Measurements from ENCODE around the gene BNC2. TPM values are rescaled to one million over a fixed set of nuclear protein-coding genes. Genes with fewer than 3 reads are reported as not detected.

BNC2 gene
- total RNA-seq, 1 donor from 2014 or later: not detected

DNA sequence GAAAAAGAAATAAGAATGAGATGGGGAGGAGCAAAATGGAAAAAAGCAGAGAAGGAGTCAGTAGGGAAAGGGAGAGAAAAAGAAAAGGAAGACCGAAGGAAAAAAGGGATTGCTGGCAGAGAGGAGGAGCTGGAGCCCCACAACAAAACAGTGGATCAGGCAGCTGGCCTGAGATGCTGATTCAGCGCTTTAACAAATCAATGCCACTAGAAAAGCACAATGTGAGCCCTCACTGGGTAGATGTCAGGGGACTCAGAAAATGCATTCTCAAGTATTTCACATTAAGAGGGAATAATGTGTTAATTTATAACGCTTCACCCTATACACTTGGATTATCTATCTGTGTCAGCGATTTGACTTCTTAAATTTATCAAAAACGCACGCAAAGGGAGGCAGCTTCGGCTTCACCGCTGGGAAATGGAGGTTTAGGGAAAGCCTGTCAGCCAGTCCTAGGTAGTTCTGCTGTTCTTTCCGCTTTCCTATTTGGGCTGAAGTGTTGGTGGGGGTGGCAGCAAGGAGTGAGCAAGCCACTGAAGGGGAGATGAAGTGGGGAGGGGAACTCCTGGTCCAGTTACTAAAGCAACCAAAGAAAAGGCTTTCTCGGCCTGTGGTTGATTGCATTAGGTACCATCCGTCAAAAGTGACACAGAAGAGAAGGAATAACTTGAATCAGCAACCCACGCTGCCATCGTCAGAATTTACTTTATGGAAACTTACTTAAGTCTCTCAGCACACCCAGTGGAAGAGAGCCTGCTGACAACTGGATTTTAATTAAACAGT, 161.6 kb downstream of the BNC2 start:
- intact Hi-C loops (cut with micrococcal nuclease): no loop called here
- no peaks in the 10 kb centered on the region for H3K36me3 Mint-ChIP-seq (ENCODE audit: low read depth)
- no peak overlapping the region for H3K4me3 Mint-ChIP-seq
- DNase-seq (ENCODE audit: low spot score): no peak
- H3K4me1 Mint-ChIP-seq (ENCODE audit: low read depth): no peaks in the 10 kb centered on the region
- no peaks in the 10 kb centered on the region for H3K9me3 Mint-ChIP-seq
- no peak overlapping the region for H3K27ac Mint-ChIP-seq
- H3K27me3 Mint-ChIP-seq (ENCODE audit: insufficient read depth): peaks cover 1% of the 10 kb centered on the region

DNA sequence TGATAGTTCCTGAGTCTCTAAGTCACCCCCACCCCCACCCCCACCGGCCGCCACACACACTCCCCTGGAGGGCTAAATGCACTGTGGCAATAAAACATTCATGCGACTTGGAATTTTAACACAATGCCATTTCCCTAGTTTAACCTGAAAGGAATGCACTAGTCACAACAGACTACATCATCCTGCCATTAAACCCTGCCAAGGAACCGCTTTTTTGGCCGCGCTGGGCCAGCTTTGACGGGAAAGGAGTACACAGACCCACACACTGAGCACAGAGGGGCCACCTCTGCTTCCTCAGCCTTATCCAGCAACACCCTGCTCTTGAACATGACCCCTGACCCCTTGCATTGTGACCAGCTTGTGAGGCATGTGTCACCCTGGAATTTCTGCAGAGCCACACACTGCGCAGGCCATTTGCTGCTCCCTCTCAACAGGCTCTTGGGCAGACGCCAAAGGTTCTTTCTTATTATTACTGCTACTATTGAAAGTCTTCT, 165.3 kb downstream of the BNC2 start:
- DNase-seq (ENCODE audit: low spot score): no peak
- no peak overlapping the region for H3K4me3 Mint-ChIP-seq
- no peak overlapping the region for H3K27ac Mint-ChIP-seq
- peaks cover 1% of the 10 kb centered on the region for H3K27me3 Mint-ChIP-seq (ENCODE audit: insufficient read depth)
- intact Hi-C loops (cut with micrococcal nuclease): no loop called here
- H3K36me3 Mint-ChIP-seq (ENCODE audit: low read depth): no peaks in the 10 kb centered on the region
- H3K4me1 Mint-ChIP-seq (ENCODE audit: low read depth): no peaks in the 10 kb centered on the region
- H3K9me3 Mint-ChIP-seq: no peaks in the 10 kb centered on the region

DNA sequence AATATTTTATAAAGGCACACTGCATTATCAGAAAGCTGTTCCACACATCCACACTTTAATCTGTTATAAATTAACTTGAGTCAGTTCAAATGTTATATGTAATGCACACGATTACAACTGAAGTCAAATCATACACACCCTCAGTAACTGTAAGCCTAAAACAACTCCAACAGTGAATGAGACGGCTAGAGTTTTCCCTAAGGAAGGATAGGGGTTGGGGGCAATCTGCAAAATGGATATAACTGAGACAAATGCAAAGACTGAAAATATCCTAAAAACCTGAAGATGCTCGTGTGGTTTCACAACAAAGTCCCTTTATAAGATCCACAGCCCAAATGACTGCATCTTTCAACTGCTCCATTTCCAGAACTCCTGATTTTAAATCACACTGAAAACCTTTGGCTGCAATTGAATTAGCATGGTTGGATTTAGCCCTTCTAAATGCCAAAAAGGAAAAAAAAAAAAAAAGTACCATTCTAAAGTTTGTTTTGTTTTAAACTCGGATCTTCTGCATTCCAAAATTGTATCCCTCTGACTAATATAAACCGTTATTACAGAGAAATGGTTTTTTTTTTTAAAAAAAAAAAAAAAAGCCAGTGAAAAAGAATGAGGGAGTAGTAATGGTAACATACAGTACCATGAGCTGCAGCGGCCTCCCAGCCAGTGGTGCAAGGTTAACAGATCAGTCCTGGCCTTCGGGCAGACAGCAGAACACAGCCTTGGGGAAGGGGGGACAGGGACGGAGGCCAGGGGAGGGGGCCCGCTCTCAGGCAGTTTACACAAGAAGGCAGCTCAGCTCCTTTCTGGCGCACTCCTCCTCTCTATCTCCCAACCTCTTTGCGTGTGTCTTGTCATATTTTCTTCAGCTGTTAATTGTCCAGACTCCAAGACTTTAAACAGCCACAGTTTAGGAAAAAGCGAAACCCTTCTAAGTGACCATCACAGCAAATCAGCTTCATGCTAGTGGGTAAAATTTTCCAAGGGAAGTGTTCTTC, 166.1 kb downstream of the BNC2 start:
- no peaks in the 10 kb centered on the region for H3K4me1 Mint-ChIP-seq (ENCODE audit: low read depth)
- H3K27ac Mint-ChIP-seq: no peak overlapping the region
- H3K4me3 Mint-ChIP-seq: no peak overlapping the region
- intact Hi-C loops (cut with micrococcal nuclease): no loop called here
- H3K27me3 Mint-ChIP-seq (ENCODE audit: insufficient read depth): peaks cover 1% of the 10 kb centered on the region
- no peaks in the 10 kb centered on the region for H3K9me3 Mint-ChIP-seq
- H3K36me3 Mint-ChIP-seq (ENCODE audit: low read depth): no peaks in the 10 kb centered on the region
- no peak for DNase-seq (ENCODE audit: low spot score)

DNA sequence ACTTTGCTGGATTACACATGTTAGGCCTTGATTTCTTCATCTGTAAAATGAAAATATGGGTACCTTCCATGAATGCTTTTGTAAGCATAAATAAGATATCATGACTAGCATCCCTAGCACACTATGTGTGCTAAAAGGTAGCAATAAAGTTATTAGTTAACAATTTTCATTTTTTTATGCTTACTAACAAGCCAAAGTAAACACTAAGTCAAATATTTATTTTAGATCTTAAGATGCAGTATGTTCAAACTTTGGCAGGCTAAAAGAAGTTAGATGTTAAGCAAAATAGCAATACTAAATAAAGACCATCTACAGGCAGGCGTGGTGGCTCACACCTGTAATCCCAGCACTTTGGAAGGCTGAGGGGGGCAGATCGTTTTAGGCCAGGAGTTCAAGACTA, 169.1 kb downstream of the BNC2 start:
- no peak for DNase-seq (ENCODE audit: low spot score)
- intact Hi-C loops (cut with micrococcal nuclease): no loop called here
- Mint-ChIP-seq H3K27ac (no peak overlapping the region), H3K36me3 (ENCODE audit: low read depth) (no peaks in the 10 kb centered on the region), H3K9me3 (no peaks in the 10 kb centered on the region), H3K4me3 (no peak overlapping the region), H3K27me3 (ENCODE audit: insufficient read depth) (no peaks in the 10 kb centered on the region), H3K4me1 (ENCODE audit: low read depth) (no peaks in the 10 kb centered on the region)

DNA sequence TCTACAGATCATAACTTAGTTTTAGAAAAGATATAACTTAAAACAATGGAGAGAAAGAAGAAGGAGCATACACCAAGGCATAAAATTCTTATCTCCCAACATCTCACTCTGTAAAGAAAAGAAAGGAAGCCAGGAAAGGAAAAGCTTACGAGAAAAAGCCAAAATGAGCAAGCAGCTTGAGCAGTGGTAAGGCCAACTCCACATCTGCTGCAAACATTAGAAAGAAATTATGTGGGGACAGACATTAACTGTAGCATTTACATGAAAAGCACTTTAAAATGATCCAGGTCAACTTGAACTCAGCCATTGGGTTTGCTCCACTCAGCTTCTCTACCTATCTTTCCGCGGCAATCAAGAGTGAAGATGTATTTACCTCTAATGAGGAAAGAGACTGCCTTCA, 176.9 kb downstream of the BNC2 start:
- Mint-ChIP-seq H3K9me3 (no peaks in the 10 kb centered on the region), H3K27me3 (ENCODE audit: insufficient read depth) (no peaks in the 10 kb centered on the region), H3K4me1 (ENCODE audit: low read depth) (no peaks in the 10 kb centered on the region), H3K27ac (no peak overlapping the region), H3K4me3 (no peak overlapping the region), H3K36me3 (ENCODE audit: low read depth) (no peaks in the 10 kb centered on the region)
- intact Hi-C loops (cut with micrococcal nuclease): no loop called here
- no peak for DNase-seq (ENCODE audit: low spot score)

DNA sequence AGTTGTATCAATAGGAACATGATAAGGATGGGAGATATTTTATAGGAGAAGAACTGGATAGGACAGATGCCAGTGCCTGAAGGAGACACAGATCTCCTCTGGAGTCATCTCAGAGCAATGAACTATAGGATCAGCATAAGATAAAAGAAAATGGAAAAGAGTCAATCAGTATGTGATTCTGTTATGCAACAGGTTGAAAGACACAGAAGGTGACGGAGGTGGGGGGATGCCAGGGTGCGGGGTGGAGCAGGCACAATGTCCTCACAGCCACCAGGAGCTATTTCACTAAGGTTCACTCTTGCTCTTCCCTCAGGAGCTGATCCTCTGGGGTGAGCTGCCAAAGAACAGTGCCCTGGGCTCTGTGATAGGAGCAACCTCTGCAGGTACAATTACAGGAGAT, 179.8 kb downstream of the BNC2 start:
- Mint-ChIP-seq H3K27me3 (ENCODE audit: insufficient read depth) (no peaks in the 10 kb centered on the region), H3K36me3 (ENCODE audit: low read depth) (no peaks in the 10 kb centered on the region), H3K4me1 (ENCODE audit: low read depth) (no peaks in the 10 kb centered on the region), H3K27ac (no peak overlapping the region), H3K9me3 (no peaks in the 10 kb centered on the region), H3K4me3 (no peak overlapping the region)
- intact Hi-C loops (cut with micrococcal nuclease): no loop called here
- no peak for DNase-seq (ENCODE audit: low spot score)

DNA sequence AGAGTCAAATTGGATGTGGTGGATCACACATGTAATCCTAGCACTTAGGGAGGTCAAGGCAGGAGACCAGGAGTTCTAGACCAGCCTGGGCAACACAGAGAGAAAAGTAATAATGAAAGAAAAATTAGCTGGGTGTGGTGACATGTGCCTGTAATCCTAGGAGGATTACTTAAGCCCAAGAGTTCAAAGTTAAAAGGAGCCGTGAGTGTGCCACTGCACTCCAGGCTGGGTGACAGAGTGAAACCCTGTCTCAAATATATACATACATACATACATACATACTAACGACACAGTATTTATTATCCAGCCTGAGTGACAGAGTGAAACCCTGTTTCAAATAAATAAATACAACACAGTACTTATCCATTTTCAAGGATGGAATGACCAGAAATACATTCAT, 180.3 kb downstream of the BNC2 start:
- H3K27me3 Mint-ChIP-seq (ENCODE audit: insufficient read depth): no peaks in the 10 kb centered on the region
- H3K4me3 Mint-ChIP-seq: no peak overlapping the region
- H3K9me3 Mint-ChIP-seq: no peaks in the 10 kb centered on the region
- no peak overlapping the region for H3K27ac Mint-ChIP-seq
- no peak for DNase-seq (ENCODE audit: low spot score)
- no peaks in the 10 kb centered on the region for H3K36me3 Mint-ChIP-seq (ENCODE audit: low read depth)
- H3K4me1 Mint-ChIP-seq (ENCODE audit: low read depth): no peaks in the 10 kb centered on the region
- intact Hi-C loops (cut with micrococcal nuclease): no loop called here

DNA sequence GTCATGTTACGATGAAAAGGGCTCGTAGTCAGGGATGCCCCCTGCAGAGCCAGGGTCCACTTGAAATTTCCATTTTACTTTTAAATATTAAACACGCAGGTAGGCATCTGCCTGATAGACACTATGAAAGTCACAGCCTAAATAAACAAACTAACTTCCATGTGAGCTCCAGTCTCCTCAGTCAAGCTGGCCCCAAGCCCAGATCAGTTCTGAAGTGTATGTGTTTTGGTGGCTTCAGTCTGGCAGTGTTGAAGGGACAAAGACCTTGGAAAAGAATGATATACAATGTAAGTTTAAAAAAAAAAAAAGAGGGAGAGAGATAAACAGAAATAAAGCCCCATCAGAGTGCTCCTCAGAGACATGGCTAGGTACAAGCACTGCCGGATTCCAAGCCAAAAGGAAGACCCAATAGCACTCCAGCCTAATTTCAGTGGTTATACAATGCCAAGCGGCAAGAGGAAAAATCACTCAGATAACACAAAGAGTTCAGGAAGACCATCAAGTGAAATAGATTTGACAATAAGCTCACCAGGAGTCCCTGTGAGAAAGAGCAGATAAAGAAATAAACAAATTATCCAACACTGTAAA, 181.0 kb downstream of the BNC2 start:
- Mint-ChIP-seq H3K27ac (no peak overlapping the region), H3K9me3 (no peaks in the 10 kb centered on the region), H3K4me1 (ENCODE audit: low read depth) (no peaks in the 10 kb centered on the region), H3K36me3 (ENCODE audit: low read depth) (no peaks in the 10 kb centered on the region), H3K27me3 (ENCODE audit: insufficient read depth) (no peaks in the 10 kb centered on the region), H3K4me3 (no peak overlapping the region)
- DNase-seq (ENCODE audit: low spot score): no peak
- intact Hi-C loops (cut with micrococcal nuclease): no loop called here

DNA sequence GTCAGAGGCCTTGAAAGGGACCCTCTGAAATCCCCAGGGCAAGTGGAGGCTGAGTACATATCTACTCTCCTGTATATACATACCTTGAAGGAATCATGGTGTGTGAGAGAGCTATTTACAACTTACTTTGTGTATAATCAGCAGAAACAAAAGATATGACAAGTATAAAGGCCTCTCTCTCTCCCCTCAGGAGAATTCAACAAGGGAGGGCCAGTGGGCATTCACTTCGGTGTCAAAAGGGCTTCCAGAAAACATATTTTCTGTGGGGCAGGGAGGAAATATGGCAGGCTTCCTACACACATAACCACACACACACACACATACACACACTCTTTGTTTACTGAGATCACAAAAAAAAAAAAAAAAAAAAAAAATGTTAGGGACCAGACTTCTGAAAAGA, 181.7 kb downstream of the BNC2 start:
- H3K36me3 Mint-ChIP-seq (ENCODE audit: low read depth): no peaks in the 10 kb centered on the region
- no peak overlapping the region for H3K4me3 Mint-ChIP-seq
- H3K9me3 Mint-ChIP-seq: no peaks in the 10 kb centered on the region
- intact Hi-C loops (cut with micrococcal nuclease): no loop called here
- no peak overlapping the region for H3K27ac Mint-ChIP-seq
- no peaks in the 10 kb centered on the region for H3K27me3 Mint-ChIP-seq (ENCODE audit: insufficient read depth)
- H3K4me1 Mint-ChIP-seq (ENCODE audit: low read depth): no peaks in the 10 kb centered on the region
- no peak for DNase-seq (ENCODE audit: low spot score)

DNA sequence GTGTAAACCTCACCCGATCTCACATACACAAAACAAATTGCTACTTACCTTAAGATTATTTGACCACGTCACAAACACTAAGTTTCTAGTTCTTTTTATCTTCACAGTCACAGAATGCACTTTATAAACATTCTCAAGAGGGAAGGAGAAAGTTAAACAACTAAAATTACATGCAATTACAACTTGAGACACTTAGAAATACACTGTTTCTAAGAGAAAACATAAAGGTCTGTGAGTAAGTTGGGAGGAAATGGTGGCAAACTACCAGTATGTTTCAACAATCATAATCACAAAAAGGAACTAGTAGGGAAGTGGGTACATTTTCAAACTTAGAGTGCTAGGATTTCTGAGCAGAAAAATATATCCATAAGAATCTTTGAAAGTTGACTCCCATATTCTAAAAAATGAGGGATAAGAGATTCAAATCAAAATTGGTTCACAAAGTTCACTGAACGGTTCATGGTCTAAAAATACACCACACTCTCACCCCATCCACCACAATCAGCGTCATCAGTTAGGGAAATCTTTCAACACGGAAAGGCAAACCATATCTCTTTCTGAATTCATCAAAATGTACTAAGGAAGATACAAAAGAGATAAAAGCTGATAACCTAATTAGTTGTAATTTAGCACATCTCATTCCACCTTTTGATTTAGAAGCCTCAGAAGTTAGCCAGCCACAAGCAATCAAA, 182.6 kb downstream of the BNC2 start:
- Mint-ChIP-seq H3K4me1 (ENCODE audit: low read depth) (no peaks in the 10 kb centered on the region), H3K9me3 (no peaks in the 10 kb centered on the region), H3K27ac (no peak overlapping the region), H3K27me3 (ENCODE audit: insufficient read depth) (no peaks in the 10 kb centered on the region), H3K36me3 (ENCODE audit: low read depth) (no peaks in the 10 kb centered on the region), H3K4me3 (no peak overlapping the region)
- intact Hi-C loops (cut with micrococcal nuclease): no loop called here
- DNase-seq (ENCODE audit: low spot score): no peak

DNA sequence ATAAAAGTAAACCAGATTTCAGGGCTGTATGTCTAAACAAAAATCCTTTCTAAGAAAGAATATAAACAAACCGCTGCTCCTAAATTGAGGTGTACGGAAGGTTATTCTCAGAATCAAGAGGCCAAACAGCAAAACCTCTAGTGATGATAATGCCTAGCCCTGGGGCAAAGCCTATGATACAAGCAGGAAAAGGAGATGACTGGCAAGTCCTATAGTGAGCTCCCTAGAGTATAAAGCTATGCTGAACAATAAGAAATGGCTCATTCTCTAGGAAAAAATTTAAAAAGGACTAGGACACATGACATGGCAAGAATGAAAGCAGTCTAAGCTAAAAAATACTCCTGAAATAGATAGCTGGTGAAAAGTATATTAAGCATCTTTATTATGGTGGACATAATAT, 187.1 kb downstream of the BNC2 start:
- intact Hi-C loops (cut with micrococcal nuclease): no loop called here
- no peak for DNase-seq (ENCODE audit: low spot score)
- Mint-ChIP-seq H3K4me3 (no peak overlapping the region), H3K36me3 (ENCODE audit: low read depth) (no peaks in the 10 kb centered on the region), H3K4me1 (ENCODE audit: low read depth) (no peaks in the 10 kb centered on the region), H3K9me3 (no peaks in the 10 kb centered on the region), H3K27me3 (ENCODE audit: insufficient read depth) (no peaks in the 10 kb centered on the region), H3K27ac (no peak overlapping the region)

DNA sequence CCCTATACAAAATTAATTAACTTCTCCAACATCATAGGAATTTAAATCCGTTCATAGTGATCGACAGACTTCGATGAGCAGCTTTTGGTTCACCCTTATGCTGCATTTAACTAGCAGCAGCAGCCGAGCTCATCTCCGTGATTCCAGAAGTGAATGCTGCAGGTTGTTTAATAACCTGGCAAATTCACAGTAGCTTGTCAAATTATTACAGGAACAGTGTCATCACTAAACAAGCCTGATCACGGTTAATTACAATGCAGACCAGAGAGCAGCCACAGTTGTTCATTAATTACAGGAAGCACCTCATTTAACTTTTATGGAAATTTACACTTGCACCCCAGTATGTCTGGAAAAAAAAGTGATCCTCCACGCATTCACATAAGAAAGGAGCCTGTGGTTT, 188.2 kb downstream of the BNC2 start:
- H3K27me3 Mint-ChIP-seq (ENCODE audit: insufficient read depth): no peaks in the 10 kb centered on the region
- intact Hi-C loops (cut with micrococcal nuclease): no loop called here
- H3K4me3 Mint-ChIP-seq: no peak overlapping the region
- no peaks in the 10 kb centered on the region for H3K4me1 Mint-ChIP-seq (ENCODE audit: low read depth)
- no peaks in the 10 kb centered on the region for H3K9me3 Mint-ChIP-seq
- no peak for DNase-seq (ENCODE audit: low spot score)
- no peaks in the 10 kb centered on the region for H3K36me3 Mint-ChIP-seq (ENCODE audit: low read depth)
- H3K27ac Mint-ChIP-seq: no peak overlapping the region

Measured in activated T-helper 1 cell treated with anti-CD3 and anti-CD28 coated beads, Interleukin-12 subunit alpha, Interleukin-12 subunit beta, Interleukin-2, Interleukin-4 antibody, amounts not matched to agents 30 ng/mL and 10 ng/mL and 1 ng/mL, durations not matched to agents 14 hours and 24 hours and 36 hours (primary cell).